Neural progenitor cell (in vitro differentiated cells): ENCODE data around the gene CNPY4.

ENCODE experiments used
- EZH2phosphoT487 ChIP-seq: fragments of 200-600 bp; sonication (generic); IDR thresholded peaks from 2 replicates; pipeline ENCODE4 v1.6.1; 2017; ENCODE audit warnings: antibody characterized with exemption
- TF ChIP-seq, protein P1 (sequence below): fragments of 200-600 bp; sonication (generic); IDR thresholded peaks from 2 replicates; pipeline ENCODE4 v1.5.1; 2017; ENCODE audit warnings: antibody characterized with exemption, mild to moderate bottlenecking

- TF ChIP-seq, protein P1, sequence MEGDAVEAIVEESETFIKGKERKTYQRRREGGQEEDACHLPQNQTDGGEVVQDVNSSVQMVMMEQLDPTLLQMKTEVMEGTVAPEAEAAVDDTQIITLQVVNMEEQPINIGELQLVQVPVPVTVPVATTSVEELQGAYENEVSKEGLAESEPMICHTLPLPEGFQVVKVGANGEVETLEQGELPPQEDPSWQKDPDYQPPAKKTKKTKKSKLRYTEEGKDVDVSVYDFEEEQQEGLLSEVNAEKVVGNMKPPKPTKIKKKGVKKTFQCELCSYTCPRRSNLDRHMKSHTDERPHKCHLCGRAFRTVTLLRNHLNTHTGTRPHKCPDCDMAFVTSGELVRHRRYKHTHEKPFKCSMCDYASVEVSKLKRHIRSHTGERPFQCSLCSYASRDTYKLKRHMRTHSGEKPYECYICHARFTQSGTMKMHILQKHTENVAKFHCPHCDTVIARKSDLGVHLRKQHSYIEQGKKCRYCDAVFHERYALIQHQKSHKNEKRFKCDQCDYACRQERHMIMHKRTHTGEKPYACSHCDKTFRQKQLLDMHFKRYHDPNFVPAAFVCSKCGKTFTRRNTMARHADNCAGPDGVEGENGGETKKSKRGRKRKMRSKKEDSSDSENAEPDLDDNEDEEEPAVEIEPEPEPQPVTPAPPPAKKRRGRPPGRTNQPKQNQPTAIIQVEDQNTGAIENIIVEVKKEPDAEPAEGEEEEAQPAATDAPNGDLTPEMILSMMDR = no peak
- TF ChIP-seq EZH2phosphoT487 = no peak
Observed at GRCh38 chr7:100119072-100119969, at the start of gene CNPY4, which contains the start of gene TAF6.
